ENCODE measurements around the gene SMC5.

DNA sequence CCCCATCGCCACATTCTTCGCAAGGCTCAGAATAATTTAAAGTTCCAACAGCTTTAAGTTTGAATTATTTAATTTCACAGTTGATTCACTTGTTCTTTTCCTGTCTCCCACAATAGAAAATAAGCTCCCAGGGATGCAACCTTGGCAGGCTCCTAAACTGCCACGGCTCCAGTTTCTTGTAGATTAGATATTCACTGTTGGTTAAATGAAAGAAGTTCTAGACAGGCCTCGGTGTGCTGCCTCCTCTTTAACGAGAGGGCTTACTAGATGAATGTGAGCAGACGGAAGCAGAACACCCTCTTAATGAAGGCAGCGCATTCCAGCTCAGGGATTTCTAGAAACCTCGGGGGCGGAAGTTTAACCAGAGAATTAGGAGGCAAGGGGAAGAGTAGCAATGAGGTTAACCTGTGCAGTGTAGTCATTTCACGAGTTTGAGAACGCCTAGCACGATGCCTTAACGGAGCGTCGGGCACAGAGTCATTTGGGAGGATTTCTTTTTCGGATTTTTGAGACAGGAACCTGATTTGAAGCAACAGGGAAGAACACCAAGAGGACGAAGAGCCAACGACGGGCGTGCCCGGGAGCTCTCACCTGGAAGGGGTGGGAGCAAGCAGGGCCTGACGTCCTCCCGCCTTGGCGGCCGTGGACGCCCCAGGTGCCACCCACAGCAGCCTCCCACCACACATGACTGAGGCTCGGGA, 637 bp upstream of the SMC5 start:
- TF ChIP-seq CTCF (conservative IDR thresholded peaks at IDR 0.05) (no peak), EZH2 (IDR thresholded peaks at IDR 0.05; ENCODE audit: low read depth) (no peak)
